Measurements from ENCODE around the gene SETD5. TPM values are rescaled to one million over a fixed set of nuclear protein-coding genes. Genes with fewer than 3 reads are reported as not detected.

The SETD5 gene
- total and polyA plus RNA-seq, 2 experiments from 2014 or later: 143 to 172 TPM

DNA sequence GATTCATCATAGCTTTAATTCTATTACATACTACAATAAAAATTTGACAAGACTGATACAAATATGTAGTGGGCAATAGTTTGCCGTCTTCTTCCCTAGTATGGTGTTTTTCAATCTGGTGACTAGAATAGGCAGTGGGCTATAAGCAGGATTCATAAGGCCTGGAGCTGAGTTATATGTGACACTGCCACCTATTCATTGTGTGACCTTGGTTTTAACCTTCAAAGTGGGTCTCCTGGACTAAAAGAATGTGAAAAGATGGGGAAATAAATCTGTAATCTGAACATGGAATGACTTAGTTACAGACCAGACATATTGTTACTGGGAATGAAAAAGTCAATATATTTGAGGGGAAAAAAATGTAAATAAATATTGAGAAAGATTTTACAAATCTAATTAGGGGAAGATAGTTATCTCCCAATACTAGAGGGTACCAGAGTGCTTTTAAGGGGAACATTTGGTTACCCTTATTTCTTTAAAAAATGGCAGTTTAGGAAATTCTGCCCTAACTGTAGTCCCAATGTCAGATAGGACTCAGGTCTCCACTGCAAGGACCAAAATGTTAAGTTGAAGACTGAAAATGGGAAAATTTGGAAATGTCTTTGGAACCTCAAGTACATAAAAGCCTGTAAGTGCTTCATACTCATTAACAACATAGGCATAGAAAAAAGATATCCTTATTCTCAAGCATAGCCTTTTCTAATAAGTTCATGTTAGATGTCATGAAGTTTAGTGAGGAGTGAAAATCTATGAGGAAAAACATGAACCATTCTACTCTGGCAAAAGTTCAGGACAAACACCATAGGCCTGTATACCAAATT lies 10.7 kb upstream of the SETD5 start:
- no peak overlapping the region for H3K4me2 ChIP-seq
- H3K27me3 ChIP-seq (ENCODE audit: insufficient read depth): no peaks in the 10 kb centered on the region
- Mint-ChIP-seq H3K9me3 (no peaks in the 10 kb centered on the region), H3K27me3 (ENCODE audit: insufficient read depth, low read depth, poor library complexity) (peaks cover 4% of the 10 kb centered on the region), H3K27ac (peak overlapping the region; percentile 90), H3K4me3 (no peak overlapping the region), H3K36me3 (ENCODE audit: low read depth) (peaks cover 91% of the 10 kb centered on the region), H3K4me1 (peaks cover 4% of the 10 kb centered on the region)
- H4K20me1 ChIP-seq (replicated peaks; ENCODE audit: insufficient read depth): peaks cover 9% of the 10 kb centered on the region
- no peak overlapping the region for H3K4me3 ChIP-seq
- peaks cover 42% of the 10 kb centered on the region for H3K36me3 ChIP-seq (ENCODE audit: insufficient read depth)
- no peak for DNase-seq (ENCODE audit: low spot score)
- H2AFZ ChIP-seq: no peak overlapping the region
- H3K79me2 ChIP-seq (replicated peaks; ENCODE audit: insufficient read depth): peaks cover 25% of the 10 kb centered on the region
- H3K4me1 ChIP-seq (ENCODE audit: insufficient read depth): no peaks in the 10 kb centered on the region
- H3K27ac ChIP-seq (ENCODE audit: low read depth): peak overlapping the region; percentile 75
- TF ChIP-seq JUNB (IDR thresholded peaks at IDR 0.05; ENCODE audit: unreplicated experiment) (no peak), NANOG (IDR thresholded peaks at IDR 0.05; ENCODE audit: borderline replicate concordance) (no peak), CREB1 (CRISPR knock-in tag; IDR thresholded peaks at IDR 0.05; ENCODE audit: low read depth) (no peak), POLR2AphosphoS5 (IDR thresholded peaks at IDR 0.05; ENCODE audit: low read depth) (no peak; the same call in 1 of the 2 replicates), EZH2 (IDR thresholded peaks at IDR 0.05; ENCODE audit: low read depth, unreplicated experiment) (no peak)
- TF ChIP-seq, protein P1, sequence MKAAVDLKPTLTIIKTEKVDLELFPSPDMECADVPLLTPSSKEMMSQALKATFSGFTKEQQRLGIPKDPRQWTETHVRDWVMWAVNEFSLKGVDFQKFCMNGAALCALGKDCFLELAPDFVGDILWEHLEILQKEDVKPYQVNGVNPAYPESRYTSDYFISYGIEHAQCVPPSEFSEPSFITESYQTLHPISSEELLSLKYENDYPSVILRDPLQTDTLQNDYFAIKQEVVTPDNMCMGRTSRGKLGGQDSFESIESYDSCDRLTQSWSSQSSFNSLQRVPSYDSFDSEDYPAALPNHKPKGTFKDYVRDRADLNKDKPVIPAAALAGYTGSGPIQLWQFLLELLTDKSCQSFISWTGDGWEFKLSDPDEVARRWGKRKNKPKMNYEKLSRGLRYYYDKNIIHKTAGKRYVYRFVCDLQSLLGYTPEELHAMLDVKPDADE (IDR thresholded peaks at IDR 0.05): no peak
- TF ChIP-seq, protein P2, sequence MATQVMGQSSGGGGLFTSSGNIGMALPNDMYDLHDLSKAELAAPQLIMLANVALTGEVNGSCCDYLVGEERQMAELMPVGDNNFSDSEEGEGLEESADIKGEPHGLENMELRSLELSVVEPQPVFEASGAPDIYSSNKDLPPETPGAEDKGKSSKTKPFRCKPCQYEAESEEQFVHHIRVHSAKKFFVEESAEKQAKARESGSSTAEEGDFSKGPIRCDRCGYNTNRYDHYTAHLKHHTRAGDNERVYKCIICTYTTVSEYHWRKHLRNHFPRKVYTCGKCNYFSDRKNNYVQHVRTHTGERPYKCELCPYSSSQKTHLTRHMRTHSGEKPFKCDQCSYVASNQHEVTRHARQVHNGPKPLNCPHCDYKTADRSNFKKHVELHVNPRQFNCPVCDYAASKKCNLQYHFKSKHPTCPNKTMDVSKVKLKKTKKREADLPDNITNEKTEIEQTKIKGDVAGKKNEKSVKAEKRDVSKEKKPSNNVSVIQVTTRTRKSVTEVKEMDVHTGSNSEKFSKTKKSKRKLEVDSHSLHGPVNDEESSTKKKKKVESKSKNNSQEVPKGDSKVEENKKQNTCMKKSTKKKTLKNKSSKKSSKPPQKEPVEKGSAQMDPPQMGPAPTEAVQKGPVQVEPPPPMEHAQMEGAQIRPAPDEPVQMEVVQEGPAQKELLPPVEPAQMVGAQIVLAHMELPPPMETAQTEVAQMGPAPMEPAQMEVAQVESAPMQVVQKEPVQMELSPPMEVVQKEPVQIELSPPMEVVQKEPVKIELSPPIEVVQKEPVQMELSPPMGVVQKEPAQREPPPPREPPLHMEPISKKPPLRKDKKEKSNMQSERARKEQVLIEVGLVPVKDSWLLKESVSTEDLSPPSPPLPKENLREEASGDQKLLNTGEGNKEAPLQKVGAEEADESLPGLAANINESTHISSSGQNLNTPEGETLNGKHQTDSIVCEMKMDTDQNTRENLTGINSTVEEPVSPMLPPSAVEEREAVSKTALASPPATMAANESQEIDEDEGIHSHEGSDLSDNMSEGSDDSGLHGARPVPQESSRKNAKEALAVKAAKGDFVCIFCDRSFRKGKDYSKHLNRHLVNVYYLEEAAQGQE (IDR thresholded peaks at IDR 0.05; ENCODE audit: unreplicated experiment): no peak
- no peaks in the 10 kb centered on the region for H3K9me2 ChIP-seq (ENCODE audit: insufficient read depth)
- H3F3A ChIP-seq (replicated peaks; ENCODE audit: low read depth): peaks cover 34% of the 10 kb centered on the region; the same call in 1 of the 2 replicates
- no peak for ATAC-seq

DNA sequence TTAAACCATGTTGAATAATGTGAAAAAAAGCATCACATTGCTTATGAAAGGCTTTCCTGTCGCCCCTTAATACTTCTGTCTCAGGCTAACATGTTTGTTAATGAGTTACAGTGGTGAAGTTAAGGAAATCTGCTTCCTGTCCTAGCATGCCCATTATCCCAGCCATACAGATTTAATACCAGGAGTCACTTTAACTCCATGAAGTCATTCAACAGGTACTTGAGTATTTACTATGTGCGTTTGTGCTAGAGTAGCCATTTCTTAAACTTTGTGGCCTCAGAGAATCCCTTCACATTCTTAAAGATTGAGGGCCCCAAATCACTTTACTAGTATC lies 10.1 kb upstream of the SETD5 start:
- H3K27ac ChIP-seq (ENCODE audit: low read depth): peak overlapping the region; percentile 75
- no peaks in the 10 kb centered on the region for H3K4me1 ChIP-seq (ENCODE audit: insufficient read depth)
- DNase-seq (ENCODE audit: low spot score) (no peak), ATAC-seq (no peak)
- peaks cover 2% of the 10 kb centered on the region for H3K27me3 Mint-ChIP-seq (ENCODE audit: insufficient read depth, low read depth, poor library complexity)
- no peak overlapping the region for H3K4me3 Mint-ChIP-seq
- no peak overlapping the region for H3K4me3 ChIP-seq
- H3K36me3 ChIP-seq (ENCODE audit: insufficient read depth): peaks cover 45% of the 10 kb centered on the region
- peaks cover 15% of the 10 kb centered on the region for H4K20me1 ChIP-seq (replicated peaks; ENCODE audit: insufficient read depth)
- no peaks in the 10 kb centered on the region for H3K9me3 Mint-ChIP-seq
- no peak overlapping the region for H2AFZ ChIP-seq
- H3K9me2 ChIP-seq (ENCODE audit: insufficient read depth): no peaks in the 10 kb centered on the region
- H3K27me3 ChIP-seq (ENCODE audit: insufficient read depth): no peaks in the 10 kb centered on the region
- H3K36me3 Mint-ChIP-seq (ENCODE audit: low read depth): peaks cover 95% of the 10 kb centered on the region
- H3K27ac Mint-ChIP-seq: no peak overlapping the region; the same call in 1 of the 2 replicates
- H3K4me1 Mint-ChIP-seq: peaks cover 4% of the 10 kb centered on the region
- peaks cover 34% of the 10 kb centered on the region; the same call in 1 of the 2 replicates for H3F3A ChIP-seq (replicated peaks; ENCODE audit: low read depth)
- H3K4me2 ChIP-seq: no peak overlapping the region
- peaks cover 31% of the 10 kb centered on the region for H3K79me2 ChIP-seq (replicated peaks; ENCODE audit: insufficient read depth)
- no peak for TF ChIP-seq CREB1 (CRISPR knock-in tag; IDR thresholded peaks at IDR 0.05; ENCODE audit: low read depth)
- no peak for TF ChIP-seq STAT1 (IDR thresholded peaks at IDR 0.05; ENCODE audit: unreplicated experiment)
- TF ChIP-seq, protein P1 (IDR thresholded peaks at IDR 0.05): no peak

All from GM23338 (cell line).